ENCODE data around the gene OR4C11.

- TF ChIP-seq CTCF (IDR thresholded peaks at IDR 0.05) (no peak), EP300 (IDR thresholded peaks at IDR 0.05) (no peak), POLR2A (IDR thresholded peaks at IDR 0.05) (no peak)
Measured at GRCh38 chr11:55648027-55648426, 40.6 kb upstream of the OR4C11 start, which contains the start of gene OR4S2.
